HPDE6-E6E7 (cell line): Measurements from ENCODE around the gene LAMB1.
A peak's percentile ranks its signal among the peaks of the same experiment; 100 is the strongest.
"Not testable (repeated sequence)": the region's sequence is repeated elsewhere in the genome, so short reads cannot be mapped to it uniquely, and the experiment has no call there.

ENCODE experiments used
- DNase-seq: peaks from one replicate; pipeline ENCODE4 v3.0.0; 2011; ENCODE audit warnings: missing footprints; ENCODE audit errors: extremely low spot score

Gene LAMB1

GRCh38 chr7:107946451-107946850 lies 56.5 kb downstream of the LAMB1 start:
- DNase-seq: no peak

DNA sequence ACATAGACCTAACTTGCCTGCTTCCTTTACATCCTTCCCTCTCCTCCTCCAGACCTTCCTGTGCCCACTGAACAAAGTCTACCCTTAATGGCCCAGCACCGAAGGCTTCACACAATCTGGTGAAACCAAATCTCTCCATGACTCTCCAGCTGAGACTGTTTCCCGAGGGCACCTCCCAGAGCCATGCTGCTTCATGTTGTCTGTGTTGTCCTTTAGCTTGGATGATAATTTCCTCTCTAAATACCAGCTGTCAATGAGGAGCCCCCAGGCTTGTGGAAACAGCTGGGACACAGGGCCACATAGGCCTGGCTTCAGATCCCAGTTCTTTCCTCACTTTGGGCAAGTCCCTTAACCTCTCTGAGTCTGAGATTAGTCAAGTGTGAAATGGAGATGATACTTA lies 57.6 kb downstream of the LAMB1 start:
- DNase-seq: no peak

GRCh38 chr7:107944411-107945169 lies 58.4 kb downstream of the LAMB1 start:
- DNase-seq: no peak

DNA sequence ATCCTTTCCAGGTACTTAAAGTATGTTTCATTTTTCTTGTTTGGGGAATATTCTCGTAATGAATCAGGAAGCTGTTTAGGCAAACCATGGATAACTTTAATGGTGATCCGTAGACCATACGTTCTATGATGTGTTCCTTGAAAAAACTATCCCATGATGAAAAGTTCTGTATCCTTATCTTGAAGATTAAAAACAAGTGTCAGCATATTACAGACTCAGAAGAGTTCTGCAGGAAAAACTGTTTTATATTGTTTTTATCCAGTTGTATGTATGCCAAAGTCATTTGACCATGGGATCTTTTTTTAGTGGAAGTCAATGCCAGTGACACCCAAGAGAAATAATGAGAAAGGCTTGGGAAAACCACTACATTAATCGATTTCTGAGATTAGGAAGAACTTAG lies 59.9 kb downstream of the LAMB1 start:
- no peak for DNase-seq

GRCh38 chr7:107940951-107941350 lies 62.0 kb downstream of the LAMB1 start:
- DNase-seq: no peak

GRCh38 chr7:107939573-107940489 lies 63.1 kb downstream of the LAMB1 start:
- DNase-seq: no peak

DNA sequence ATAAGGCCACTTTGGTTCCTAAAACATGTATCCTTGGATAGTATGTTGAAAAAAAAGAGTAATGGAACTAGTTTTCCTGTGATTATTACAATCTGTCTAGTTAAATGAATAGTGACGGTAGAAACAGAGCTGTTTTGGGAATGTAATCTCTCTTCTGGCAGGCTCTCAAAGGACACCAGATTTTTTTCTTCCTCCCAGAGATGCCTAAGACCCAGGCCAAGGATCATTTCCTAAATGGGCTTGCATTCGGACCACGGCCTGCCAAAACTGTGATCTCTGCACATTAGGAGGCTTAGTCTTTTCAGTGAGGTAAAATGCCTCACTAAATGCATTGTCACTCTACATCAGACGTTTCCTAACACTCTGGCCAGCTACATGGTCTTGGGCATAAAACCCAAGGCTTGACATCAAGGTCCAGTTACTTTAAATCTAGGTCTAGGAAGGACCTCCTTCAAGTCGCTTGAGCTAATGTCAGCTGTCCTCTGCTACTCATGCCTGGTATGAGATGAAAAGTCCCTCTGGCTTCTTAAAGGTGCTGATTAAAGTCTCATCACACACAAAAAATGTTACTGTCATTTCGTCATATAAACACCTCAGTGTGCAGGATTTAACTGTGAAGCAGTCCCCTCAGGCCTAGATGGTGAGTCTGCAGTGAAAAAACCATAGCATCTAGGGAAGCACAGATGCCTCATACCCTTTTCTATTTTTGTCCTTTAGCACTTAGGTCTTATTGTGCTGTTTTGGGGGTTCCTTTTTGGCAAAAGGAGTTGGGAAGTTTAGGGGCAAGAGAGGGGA lies 64.3 kb downstream of the LAMB1 start:
- DNase-seq: no peak

DNA sequence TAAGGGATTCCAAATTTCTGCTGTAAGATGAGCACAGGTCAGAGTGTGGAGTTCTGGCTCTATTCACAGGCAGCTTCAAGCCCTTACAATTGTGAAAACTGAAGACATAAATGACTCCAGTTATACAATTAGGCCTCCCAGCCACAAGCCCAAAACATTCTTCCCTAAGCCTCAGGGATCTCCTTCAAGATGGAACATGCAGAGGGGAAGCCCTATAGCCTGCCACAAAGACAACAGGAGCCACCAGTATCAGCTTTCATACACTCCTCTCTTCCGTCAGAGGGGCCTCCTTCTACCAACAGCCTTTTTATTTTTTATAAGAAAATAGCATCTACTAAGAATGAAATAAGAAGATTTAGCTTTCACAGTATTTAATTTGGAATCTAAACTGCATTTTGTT lies 65.4 kb downstream of the LAMB1 start:
- peak; percentile 31 for DNase-seq

- no peak for DNase-seq
These were observed 66.6 kb downstream of the LAMB1 start for GRCh38 chr7:107936312-107936711.

DNA sequence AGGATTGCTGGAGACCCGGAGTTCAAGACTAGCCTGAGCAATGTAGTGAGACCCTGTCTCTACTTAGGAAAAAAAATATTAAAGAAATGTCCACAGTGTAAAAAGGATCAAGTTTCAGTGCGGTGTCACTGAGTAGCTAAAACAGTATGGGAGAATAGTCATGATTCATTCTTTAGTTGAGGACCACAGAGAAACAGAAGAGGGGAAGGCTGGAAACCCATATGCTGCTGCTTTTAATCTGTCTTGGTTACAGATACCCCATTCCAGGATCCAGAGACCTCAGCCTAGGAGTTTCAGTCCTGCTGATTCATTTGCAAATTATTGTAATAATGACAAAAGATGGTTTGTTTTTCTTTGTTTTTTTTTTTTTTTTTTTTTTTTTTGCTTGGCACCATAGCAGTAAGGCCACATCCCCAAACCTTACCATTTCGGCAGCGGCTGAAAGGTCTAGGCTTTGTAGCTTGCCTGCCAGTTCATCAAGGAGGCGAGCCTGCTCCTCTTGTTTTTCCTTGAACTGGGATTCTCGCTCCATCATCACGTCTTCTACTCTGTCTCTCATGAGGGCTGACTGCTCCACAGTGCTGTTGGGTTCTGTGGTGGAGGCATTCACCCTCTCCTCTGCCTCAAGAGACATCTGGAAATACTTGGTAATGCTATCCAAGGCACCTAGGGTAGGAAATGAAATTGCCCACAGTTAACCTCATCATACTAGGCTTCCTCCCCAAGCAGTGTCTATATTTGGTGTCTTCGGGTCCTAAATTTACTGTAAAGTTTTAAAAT lies 67.8 kb downstream of the LAMB1 start:
- DNase-seq: no peak

GRCh38 chr7:107933386-107934013 lies 69.5 kb downstream of the LAMB1 start:
- no peak for DNase-seq

- no peak for DNase-seq
These were observed 70.2 kb downstream of the LAMB1 start for GRCh38 chr7:107932805-107933204.

DNA sequence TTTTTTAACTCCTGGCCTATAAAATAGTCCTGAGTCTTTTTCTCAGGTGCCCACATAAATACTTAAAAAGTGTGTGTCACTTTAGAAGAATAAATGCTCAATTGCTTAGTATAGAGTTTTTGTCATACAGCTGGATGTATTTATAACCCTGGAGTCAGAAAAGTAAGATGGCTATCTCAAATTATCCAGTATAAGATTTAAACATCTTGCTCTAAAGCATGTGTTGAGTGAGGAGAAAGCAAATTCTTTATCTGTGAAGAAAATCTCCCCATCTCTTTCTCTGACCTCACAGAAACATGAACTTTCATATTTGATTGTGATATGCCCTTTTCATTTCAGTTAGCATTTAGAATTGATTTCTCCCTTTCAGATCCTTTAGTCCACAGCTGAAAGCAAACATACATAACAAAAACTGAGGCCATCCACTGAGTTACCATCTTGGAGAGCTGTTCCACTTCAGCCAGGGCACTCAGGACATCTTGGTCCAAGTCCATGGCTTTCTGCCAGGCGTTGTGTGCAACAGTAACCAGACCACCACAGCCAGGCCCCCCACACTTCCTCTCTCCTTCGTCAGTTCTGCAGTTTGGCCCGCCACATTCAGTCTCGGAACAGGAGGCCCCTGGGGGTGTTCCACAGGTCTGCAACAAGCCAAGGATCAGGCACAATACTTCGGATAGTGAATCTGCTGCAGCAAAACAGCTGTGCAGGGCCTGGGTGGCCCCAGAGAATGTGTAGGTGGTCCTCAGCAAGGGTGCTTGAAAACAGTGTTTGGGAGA lies 71.0 kb downstream of the LAMB1 start:
- no peak for DNase-seq

GRCh38 chr7:107926481-107926880 lies 76.5 kb downstream of the LAMB1 start:
- DNase-seq: no peak

DNA sequence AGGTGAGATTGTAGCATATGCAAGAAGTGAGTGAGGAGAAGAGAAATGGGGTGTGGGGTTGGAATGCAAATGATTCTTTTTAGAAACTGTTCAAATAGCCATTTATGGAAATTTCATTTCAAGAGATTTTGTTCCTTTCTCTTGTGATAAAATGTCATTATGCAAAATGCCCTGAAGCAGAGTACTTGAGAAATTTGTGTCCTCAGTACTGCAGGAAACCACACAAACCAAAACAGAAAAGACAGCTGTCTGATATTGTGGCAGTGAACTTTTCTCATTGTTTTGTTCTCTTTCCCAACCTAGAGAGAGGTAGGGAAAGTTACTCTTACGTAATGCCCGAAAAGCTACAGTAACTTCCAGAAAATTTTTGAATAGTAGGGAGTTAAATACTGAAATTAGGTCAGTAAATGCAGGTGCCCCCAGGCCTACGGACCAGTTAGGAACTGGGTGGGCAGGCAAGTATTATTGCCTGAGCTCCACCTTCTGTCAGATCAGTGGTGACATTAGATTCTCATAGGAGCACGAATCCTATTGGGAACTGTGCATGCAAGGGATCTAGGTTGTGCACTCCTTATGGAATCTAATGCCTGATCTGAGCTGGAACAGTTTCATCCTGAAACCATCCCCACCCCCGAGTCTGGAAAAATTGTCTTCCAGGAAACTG lies 78.0 kb downstream of the LAMB1 start:
- no peak for DNase-seq

GRCh38 chr7:107922886-107923285 lies 80.1 kb downstream of the LAMB1 start:
- DNase-seq: no peak

DNA sequence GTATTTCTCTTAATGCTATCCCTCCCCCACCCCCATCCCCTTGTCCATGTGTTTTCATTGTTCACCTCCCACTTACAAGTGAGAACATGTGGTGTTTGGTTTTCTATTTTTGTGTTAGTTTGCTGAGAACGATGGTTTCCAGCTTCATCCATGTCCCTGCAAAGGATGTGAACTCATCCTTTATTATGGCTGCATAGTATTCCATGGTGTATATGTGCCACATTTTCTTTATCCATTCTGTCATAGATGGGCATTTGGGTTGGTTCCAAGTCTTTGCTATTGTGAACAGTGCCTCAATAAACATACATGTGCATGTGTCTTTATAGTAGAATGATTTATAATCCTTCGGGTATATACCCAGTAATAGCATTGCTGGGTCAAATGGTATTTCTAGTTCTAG lies 81.1 kb downstream of the LAMB1 start:
- DNase-seq: not testable (repeated sequence)

- DNase-seq: no peak
These were observed 82.8 kb downstream of the LAMB1 start for GRCh38 chr7:107920048-107920772.

DNA sequence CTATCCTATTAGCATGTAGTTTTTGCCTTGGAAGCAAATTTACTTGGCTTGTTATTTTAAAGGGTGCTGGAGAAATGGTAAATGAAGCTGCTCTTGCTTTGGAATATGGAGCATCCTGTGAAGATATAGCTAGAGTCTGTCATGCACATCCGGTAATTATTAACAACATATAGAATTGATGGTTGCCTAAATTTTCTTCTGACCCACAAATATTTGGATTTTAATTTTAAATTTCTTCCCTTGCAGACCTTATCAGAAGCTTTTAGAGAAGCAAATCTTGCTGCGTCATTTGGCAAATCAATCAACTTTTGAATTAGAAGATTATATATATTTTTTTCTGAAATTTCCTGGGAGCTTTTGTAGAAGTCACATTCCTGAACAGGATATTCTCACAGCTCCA lies 84.0 kb downstream of the LAMB1 start:
- no peak for DNase-seq
